GM21786 (cell line): ENCODE measurements around the gene TMEM106C.

Experiments
- ATAC-seq: cut with Tn5 transposase; IDR thresholded peaks from one replicate; pipeline ENCODE4 v1.9.1; 2021; ENCODE audit not compliant: unreplicated experiment

The TMEM106C gene

GRCh38 chr12:48013287-48013686 is 49.9 kb downstream of the TMEM106C start:
- ATAC-seq, result no peak

GRCh38 chr12:48015129-48015528 is 51.7 kb downstream of the TMEM106C start:
- ATAC-seq, result no peak

- ATAC-seq, result no peak
Observed at GRCh38 chr12:48015954-48016353, 52.6 kb downstream of the TMEM106C start.

GRCh38 chr12:48016373-48017020 is 53.1 kb downstream of the TMEM106C start:
- no peak for ATAC-seq

- no peak for ATAC-seq
Observed at GRCh38 chr12:48017496-48017895, 54.1 kb downstream of the TMEM106C start.

- ATAC-seq, result no peak
Observed at GRCh38 chr12:48017921-48018617, 54.7 kb downstream of the TMEM106C start.
